ENCODE measurements around the gene TEX14. TPM values are rescaled to one million over a fixed set of nuclear protein-coding genes. Genes with fewer than 3 reads are reported as not detected.

The TEX14 gene
- polyA plus RNA-seq, 2 of the 4 experiments (the other 2 are of a cell fraction), result 0.04 to 0.12 TPM

- TF ChIP-seq ZFP36 (IDR thresholded peaks at IDR 0.05; ENCODE audit: borderline replicate concordance, partially characterized antibody), result no peak
- TF ChIP-seq POLR2AphosphoS2 (conservative IDR thresholded peaks at IDR 0.05; ENCODE audit: low read length), result no peak
- no peak for TF ChIP-seq CBX8 (IDR thresholded peaks at IDR 0.05)
- no peak for TF ChIP-seq CTCF (IDR thresholded peaks at IDR 0.05)
- TF ChIP-seq FOSL2 (IDR thresholded peaks at IDR 0.05), result no peak
- no peak for TF ChIP-seq FOSL2 (CRISPR knock-in tag; IDR thresholded peaks at IDR 0.05)
Observed at GRCh38 chr17:58668598-58668935, 23.3 kb downstream of the TEX14 start (continued).

GRCh38 chr17:58667934-58668597, 23.8 kb downstream of the TEX14 start:
- DNase-seq (ENCODE audit: low read depth in 1 of 2, low spot score in 1 of 2), result peak in 1 of 2 experiments; percentile 20
- FAIRE-seq, result no peak
- Histone ChIP-seq H3K9me3 (no peaks in the 10 kb centered on the region), H3K4me3 (no peak overlapping the region), H3K4me2 (no peak overlapping the region), H3K4me1 (peaks cover 10% of the 10 kb centered on the region; the same call in 1 of the 3 replicates), H3K27ac (no peak overlapping the region)
- TF ChIP-seq KDM1A (IDR thresholded peaks at IDR 0.05; ENCODE audit: low read depth) (peak; percentile 52; the same call in 1 of the 2 replicates), HDAC2 (IDR thresholded peaks at IDR 0.05) (no peak)
- ChIA-PET CTCF (interaction anchor here (0.7 to 4.7 kb wide), 3 partner anchors 149 to 439 kb away, joined by 3 to 17 read pairs (median 5); no protein-coding TSS in a partner anchor), POLR2A (interaction anchor here (5.9 kb wide), 1 partner anchor 37 kb away, joined by 65 read pairs; no protein-coding TSS in a partner anchor)
- WGBS (ENCODE audit: missing lambda C conversion rate), result 84% methylated on average over 1 of the region's 1 CpG
- ATAC-seq, result peak in 1 of 2 experiments; percentile 41; a peak in 2 of 6 replicates

GRCh38 chr17:58666858-58667267, 25.0 kb downstream of the TEX14 start:
- H3K27ac ChIP-seq, result peak overlapping the region; percentile 40 to 72
- peak overlapping the region; percentile 46 for H3K4me3 ChIP-seq
- H3K9me3 ChIP-seq, result no peaks in the 10 kb centered on the region
- TF ChIP-seq FOSL2 (IDR thresholded peaks at IDR 0.05), result no peak
- TF ChIP-seq FOSL2 (CRISPR knock-in tag; IDR thresholded peaks at IDR 0.05), result peak; percentile 59
- peak; percentile 49 for TF ChIP-seq MAX (IDR thresholded peaks at IDR 0.05)
- TF ChIP-seq NPAS2 (CRISPR knock-in tag; IDR thresholded peaks at IDR 0.05; ENCODE audit: borderline replicate concordance), result no peak
- no peak for TF ChIP-seq PBX3 (IDR thresholded peaks at IDR 0.05)
- 0 out of 2 replicates have a peak, but pooled peaks have one; percentile 20 for TF ChIP-seq HOXB5 (CRISPR knock-in tag; IDR thresholded peaks at IDR 0.05)
- no peak for TF ChIP-seq NFE2L2 (conservative IDR thresholded peaks at IDR 0.05; ENCODE audit: low read length)
- 0 out of 2 replicates have a peak, but pooled peaks have one; percentile 7 for TF ChIP-seq BHLHE40 (IDR thresholded peaks at IDR 0.05; ENCODE audit: low read depth, low read length)
- ChIA-PET CTCF (interaction anchor here (0.7 to 0.9 kb wide), 2 partner anchors 12 to 133 kb away, joined by 3 read pairs; no protein-coding TSS in a partner anchor), POLR2A (interaction anchor here (0.6 to 5.9 kb wide), 7 partner anchors 8 to 351 kb away, joined by 3 to 65 read pairs (median 3); partner anchors contain the start of genes RAD51C and TEX14)
- H3K4me1 ChIP-seq, result peaks cover 10% of the 10 kb centered on the region; the same call in 1 of the 3 replicates
- peak; percentile 72 to 94 for DNase-seq (ENCODE audit: low read depth in 1 of 2, low spot score in 1 of 2)
- peak; percentile 61 for FAIRE-seq
- WGBS (ENCODE audit: missing lambda C conversion rate), result 42% methylated on average over 19 of the region's 19 CpGs
- peak; percentile 91 to 93 for ATAC-seq
- H3K4me2 ChIP-seq, result peak overlapping the region; percentile 85

GRCh38 chr17:58665946-58666857, 25.6 kb downstream of the TEX14 start:
- H3K9me3 ChIP-seq, result no peaks in the 10 kb centered on the region
- peak overlapping the region; percentile 85 for H3K4me2 ChIP-seq
- peak in 1 of 2 experiments; percentile 19; a peak in 1 of 5 replicates for TF ChIP-seq JUN (IDR thresholded peaks at IDR 0.05)
- no peak for TF ChIP-seq ESRRA (IDR thresholded peaks at IDR 0.05; ENCODE audit: borderline replicate concordance, low read length)
- ChIA-PET CTCF (interaction anchor here (0.6 to 1.5 kb wide), 2 partner anchors 34 to 80 kb away, joined by 3 to 4 read pairs; no protein-coding TSS in a partner anchor), POLR2A (interaction anchor here (0.6 to 5.9 kb wide), 7 partner anchors 9 to 352 kb away, joined by 3 to 65 read pairs (median 4); partner anchors contain the start of genes RAD51C and TEX14)
- ATAC-seq, result peak; percentile 41 to 54; a peak in 5 of 6 replicates
- H3K4me3 ChIP-seq, result peak overlapping the region; percentile 46
- peak in 1 of 2 experiments; percentile 61 for DNase-seq (ENCODE audit: low read depth in 1 of 2, low spot score in 1 of 2)
- peaks cover 10% of the 10 kb centered on the region; the same call in 1 of the 3 replicates for H3K4me1 ChIP-seq
- WGBS (ENCODE audit: missing lambda C conversion rate), result 55% methylated on average over 25 of the region's 25 CpGs
- FAIRE-seq, result no peak
- H3K27ac ChIP-seq, result peak overlapping the region; percentile 40 to 72; a peak in 5 of 6 replicates
